Endometrial microvascular endothelial cells (primary cell): Measurements from ENCODE around the gene HOXD10. TPM values are rescaled to one million over a fixed set of nuclear protein-coding genes. Genes with fewer than 3 reads are reported as not detected.

ENCODE experiments used
- in situ Hi-C: cut with HindIII; loops from 2 replicates; pipeline ENCODE4 v1.10.0; 2017; ENCODE audit warnings: low sequenced_read_pairs, low pct_unique_long_range_greater_than_20kb; ENCODE audit errors: inconsistent ontology term
- total RNA-seq: library from RNA; depleted of rRNA; stranded (reverse); fragments of >200 nt; gene quantifications from one replicate; pipeline ENCODE4 v1.2.3, GENCODE V29; 2015; ENCODE audit errors: inconsistent ontology term

Gene HOXD10
- total RNA-seq, 1 donor from 2014 or later = 36.0 TPM

DNA sequence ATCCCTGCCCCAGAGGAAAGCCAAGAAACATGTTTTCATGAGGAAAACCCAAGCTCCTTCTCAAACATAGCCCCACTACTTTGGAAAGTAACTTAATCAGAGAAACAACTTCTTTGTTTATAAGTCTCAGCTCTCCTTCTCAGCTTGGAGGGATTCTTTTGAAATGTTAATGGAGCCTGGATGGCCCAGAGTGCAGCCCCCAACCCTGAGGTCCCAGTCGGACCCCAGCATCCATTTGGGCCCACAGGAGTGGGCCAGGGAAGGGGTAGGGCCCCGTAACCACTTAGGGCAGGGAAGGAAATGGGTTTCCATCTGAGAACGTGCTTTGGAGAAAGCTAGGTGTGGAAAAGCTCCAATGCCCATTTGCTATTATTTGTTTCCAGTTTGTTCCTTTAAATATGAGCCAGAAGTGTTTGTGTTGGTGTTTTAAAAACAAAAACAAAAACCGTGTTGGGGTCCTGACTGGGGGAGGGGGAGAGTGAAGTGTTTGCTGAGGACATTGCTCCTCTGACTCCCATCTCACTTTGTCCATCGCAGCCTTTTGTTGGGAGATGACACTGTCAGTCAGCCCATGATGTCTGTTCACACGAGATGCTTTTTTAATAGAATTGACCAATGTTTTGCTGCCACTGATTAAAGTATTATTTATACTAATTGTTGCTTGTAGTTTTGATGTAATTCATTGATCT is 38.9 kb downstream of the HOXD10 start:
- in situ Hi-C loops = no loop called here

DNA sequence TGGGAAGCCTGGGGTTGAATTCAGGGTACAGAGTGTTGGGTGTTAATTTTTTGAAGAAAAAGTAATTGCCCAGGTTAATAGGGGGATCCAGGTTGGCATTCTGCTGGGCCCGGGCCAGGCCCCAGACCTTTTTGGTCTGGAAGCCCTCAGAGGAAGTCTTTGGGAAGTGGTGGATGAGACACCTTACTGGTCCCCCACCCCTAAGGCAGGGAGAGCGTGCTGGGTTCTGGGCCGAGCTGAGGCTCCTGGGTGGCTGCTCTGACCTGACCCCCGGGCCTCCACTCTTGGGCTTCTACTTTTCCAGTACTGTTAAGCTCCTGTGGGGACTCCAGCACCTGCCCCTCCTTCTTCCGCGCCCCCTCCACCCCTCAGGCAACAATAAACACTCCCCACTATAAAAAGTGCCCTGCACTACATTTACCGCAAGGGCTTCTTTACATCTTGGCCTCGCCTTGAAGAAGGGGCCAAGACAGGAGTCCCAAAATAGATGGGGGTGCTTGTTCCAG is 39.8 kb downstream of the HOXD10 start:
- in situ Hi-C loops = no loop called here

- in situ Hi-C loops = no loop called here
Observed at GRCh38 chr2:176156807-176157498, 40.4 kb downstream of the HOXD10 start, which contains the start of gene HOXD3. HOXD3 (plus strand) TSS chr2:176157307; CDS start chr2:176169115, 11,808 bp downstream.

DNA sequence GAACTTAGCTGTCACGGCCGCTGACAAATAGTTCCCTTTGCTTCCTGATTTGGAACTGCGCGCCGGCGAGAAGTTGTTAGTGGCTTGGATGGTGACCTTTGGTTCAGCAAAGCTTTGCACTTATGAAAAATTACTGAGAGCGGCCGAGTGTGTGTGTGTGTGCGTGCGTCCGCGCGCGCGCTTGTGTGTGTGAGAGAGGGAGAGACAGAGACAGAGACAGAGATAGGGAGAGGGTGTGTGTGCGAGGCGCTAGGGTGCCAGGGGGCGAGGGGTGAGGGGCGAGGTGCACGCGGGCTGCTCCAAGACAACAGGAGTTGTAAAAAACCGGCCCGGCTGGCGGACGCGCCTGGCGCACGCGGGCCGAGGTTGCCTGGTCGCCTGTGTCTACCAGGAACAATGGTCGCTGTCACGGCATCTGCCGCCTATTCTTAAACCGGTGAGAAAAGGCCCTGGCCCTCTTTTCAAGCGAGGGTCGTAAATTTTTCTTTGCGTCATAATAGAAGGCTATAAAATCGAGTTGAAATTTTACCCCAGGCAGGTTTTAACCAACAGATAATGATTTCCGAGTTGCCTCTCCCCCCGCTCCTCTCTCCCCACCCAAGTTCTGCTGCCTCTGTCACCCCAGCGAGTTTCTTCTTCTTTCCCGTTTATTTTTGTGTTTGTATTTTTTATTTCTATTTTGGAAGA is 41.1 kb downstream of the HOXD10 start:
- in situ Hi-C loops = no loop called here

DNA sequence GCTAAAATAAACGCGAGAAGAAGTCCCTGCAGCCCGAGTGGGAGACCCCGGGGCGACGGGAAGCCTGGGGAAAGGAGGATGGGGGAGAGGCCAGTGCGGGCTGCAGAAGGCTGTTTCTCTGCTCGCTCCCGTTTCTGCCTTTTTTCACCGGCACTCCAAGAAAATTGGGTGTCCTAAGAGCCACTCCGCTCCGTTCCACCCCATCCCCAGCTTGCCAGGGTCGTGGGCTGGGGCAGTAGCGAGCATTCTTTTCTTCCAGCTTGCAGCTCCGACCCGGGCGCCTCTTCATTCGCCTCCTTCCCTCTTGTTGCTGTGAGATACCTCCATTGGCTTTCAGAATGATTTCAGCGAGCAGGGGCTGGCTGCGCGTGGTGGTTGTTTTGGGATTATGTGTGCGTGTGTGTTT is 41.6 kb downstream of the HOXD10 start:
- in situ Hi-C loops = no loop called here

DNA sequence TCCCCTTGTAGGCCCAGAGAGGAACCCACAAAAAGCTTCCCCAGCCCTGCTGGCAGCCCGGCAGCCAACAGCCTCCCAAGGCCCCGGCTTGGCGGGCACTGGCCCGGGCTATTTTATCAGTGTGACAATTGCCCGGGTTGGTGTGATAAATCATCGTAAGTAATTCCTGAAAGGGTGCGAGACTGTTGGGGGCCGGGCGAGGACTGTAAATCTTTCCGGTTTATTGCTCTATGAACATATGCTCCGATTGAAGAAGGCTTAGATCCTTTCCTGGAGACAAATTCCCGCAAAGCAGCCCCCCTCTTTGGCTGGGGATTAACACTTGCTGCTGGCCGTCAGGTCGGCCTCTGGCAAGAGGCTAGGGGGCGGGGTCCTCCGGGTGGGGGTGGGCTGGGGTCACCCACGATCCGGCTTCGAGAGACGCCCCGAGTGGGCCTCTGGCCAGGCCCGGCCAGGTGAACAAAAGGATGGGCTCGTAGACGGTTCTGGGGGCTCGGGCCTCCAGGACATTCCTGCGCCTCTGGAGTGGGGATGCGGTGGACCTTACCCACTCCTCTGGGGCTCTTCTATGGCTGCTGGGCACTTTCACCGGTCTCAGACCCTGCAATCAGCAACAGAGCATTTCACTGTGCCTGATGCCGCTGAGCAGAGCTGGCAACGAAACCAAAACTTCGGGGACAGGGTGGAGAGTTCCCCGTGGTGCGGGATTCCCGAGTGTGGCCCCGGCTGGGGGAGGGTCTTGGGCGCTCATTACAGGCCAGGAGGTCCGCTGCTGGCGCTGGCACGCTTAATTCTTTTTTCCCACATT is 42.5 kb downstream of the HOXD10 start:
- in situ Hi-C loops = no loop called here

- in situ Hi-C loops = no loop called here
Observed at GRCh38 chr2:176159663-176160250, 43.2 kb downstream of the HOXD10 start.

GRCh38 chr2:176160251-176160985 is 43.8 kb downstream of the HOXD10 start:
- in situ Hi-C loops = no loop called here

- in situ Hi-C loops = no loop called here
Observed at GRCh38 chr2:176160986-176161824, 44.6 kb downstream of the HOXD10 start.

DNA sequence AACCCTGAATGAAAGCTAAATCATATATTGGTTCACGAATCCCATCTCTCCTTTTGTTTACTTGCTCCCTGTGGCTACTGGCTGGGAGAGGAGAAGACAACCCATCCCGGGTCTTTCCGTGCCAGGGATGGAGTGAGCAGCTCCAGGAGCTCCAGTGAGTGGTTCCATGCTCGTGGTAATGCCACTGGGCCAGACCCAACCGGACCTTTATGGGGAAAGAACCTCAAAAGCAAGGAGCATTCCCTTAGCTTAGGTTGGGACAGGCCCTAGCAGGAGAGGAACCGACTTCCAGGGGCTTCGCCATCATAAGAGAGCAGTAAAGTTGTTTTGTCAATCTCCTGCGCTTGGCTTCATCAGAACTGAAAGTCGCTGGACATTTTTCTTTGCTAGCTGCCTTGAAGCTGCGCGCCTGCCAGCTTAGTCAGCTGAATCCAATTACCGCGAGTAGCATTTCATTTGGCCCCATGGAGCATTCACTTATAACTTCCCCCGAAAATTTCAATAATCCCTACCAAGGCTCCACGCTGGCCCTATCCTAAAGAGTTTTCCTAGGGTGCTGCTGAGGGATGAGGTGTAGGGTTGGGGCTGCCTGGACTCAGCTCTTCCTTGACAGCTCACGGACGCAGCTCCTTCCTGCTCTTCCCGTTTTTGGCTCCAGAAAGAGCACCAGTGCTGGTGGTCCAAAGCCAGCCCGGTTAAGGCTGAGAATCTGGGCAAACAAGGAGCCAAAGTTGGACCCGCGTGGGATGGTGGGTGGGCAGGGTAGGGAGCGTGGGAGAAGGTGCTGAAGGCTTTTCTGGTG is 45.4 kb downstream of the HOXD10 start:
- in situ Hi-C loops = no loop called here

DNA sequence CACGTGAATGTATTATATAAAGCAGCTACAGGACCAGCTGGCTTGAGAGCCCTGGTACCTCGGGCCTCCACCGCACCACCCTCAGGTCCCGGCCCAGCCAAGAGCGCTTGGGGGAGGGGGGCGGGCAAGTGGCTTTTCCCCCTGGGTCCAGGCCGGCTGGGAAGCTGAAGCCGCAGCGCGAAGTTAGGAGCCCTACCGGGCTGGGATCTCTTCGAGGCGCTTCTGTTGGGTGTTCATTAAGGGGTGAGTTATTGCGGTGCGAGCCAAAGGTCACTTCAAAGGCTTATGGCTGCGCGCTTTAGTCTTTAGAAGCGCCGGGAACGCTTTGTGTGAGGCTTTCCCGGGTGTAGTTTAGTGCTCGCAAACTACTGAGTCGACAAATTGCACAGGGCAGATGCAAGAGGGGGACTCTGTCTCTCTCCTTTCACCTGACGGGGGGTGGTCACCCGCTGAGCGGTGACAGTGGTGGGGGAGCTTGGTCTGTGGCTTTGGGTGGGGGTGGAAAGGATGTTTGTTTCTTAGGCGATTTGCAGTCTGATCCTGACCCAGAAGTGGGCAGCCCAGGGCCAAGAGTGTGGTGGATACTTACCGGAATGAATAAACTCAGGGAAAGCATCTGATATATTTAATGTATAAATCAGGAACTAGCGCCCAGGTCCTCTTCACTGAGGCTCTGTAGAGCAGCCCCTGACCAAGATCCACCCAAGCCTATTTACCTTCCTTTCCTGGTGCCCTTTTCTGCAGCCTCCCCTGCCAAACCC is 46.5 kb downstream of the HOXD10 start:
- in situ Hi-C loops = no loop called here

- in situ Hi-C loops = no loop called here
Observed at GRCh38 chr2:176163672-176164056, 47.1 kb downstream of the HOXD10 start.

DNA sequence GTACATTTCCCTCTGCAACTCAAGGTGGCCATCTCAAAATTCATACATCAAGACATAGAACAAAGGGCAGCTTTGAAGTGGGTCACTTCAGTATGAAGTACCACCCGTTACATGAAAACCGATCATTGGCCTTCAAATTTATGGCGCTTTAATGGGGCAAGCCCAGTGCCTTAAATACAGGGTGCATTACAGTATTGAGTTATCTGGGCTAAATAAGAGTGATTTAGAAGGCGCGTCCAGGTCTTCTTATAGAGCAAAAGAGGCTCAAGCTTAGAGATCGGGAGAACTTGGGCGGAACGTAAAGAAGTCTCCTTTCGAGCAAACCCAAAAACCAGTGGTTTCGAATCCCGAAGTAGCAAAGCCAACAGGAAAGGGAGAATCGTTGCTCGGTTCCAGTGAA is 47.6 kb downstream of the HOXD10 start:
- in situ Hi-C loops = no loop called here

DNA sequence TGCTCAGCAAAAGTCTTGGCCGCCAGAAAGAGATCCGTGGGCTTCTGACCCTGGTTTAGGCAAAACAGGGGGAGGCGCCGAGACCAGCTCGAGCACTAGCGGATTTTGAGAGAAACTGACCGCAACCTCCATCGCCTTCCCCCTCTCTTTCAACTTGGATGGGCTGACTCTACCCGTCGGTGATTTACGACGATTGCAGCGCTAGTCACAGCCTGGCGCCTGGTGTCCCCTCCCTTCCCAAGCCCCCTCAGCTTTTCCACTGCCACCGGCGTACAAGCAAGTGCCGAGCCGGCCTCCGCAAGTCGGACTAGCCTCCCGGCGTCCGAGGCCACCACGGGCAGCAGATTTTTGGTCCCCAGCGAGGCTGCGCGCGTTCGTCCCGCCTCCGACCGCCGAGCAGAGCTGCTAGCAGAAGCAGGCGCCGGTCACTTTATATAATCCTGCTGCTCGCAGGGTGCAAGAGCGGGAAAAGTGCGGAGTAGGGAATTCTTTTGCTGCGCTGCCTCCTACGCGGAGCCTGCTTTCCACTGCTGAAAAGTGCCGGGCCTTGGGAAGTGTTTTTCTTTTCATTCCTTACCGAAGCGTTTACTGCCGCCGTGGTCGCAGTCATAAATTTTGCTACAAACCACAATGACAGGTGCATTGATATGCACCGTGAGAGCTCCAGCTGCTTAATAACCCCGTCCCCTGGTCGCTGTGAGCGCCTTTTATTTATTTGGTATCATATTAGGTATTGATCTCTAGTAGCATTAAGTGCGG is 48.2 kb downstream of the HOXD10 start:
- in situ Hi-C loops = no loop called here

DNA sequence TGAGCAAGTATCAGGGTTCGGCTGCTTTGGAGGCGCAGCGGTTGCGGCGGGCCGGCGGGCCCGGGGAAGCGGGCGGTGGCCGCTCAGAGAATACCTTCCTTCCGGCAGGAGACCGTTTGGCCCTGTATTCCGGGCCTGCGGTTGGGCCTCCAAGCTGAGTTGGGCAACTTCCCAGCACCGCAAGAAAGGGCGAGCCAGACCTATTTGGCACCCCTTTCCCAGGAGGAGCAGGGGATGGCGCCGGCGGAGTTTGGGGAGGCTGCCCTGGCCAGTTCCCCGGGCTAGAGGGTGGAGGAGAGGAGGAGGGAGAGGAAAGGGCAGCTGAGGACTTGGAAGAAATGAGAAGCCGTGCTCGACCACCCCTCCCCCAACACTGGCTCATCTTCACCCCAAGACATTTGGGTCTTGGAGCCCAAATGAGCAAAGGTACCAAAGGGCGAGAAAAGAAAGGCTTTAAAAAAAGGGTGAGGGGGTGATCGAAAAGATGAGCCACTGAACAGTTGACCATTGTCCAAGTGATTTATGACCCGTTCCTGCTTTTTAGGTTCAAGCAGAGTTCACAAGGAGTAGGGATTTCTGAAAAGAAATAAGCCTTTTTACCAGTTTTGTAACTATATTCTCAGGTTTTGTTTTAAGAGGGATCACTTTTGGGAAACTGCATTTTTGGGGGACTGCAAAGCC is 48.9 kb downstream of the HOXD10 start:
- in situ Hi-C loops = no loop called here
